HepG2 (cell line): ENCODE data around the gene CDKN2A. TPM values are rescaled to one million over a fixed set of nuclear protein-coding genes. Genes with fewer than 3 reads are reported as not detected.

ENCODE experiments used
- BRCA1 ChIP-seq: sonication (generic); formaldehyde crosslinking; IDR thresholded peaks from 2 replicates; pipeline ENCODE4 v1.4.0; 2020; ENCODE audit warnings: missing genetic modification reagents
- CENPX ChIP-seq: sonication (generic); formaldehyde crosslinking; IDR thresholded peaks from 2 replicates; pipeline ENCODE4 v1.9.0; 2021; ENCODE audit warnings: mild to moderate bottlenecking, missing genetic modification reagents, moderate library complexity
- DBP ChIP-seq: sonication (generic); formaldehyde crosslinking; IDR thresholded peaks from 2 replicates; pipeline ENCODE4 v1.4.0; 2020; ENCODE audit warnings: missing genetic modification reagents; ENCODE audit errors: not compliant biosample characterization
- IKZF4 ChIP-seq: sonication (generic); formaldehyde crosslinking; IDR thresholded peaks from 2 replicates; pipeline ENCODE4 v1.5.1; 2020; ENCODE audit warnings: borderline replicate concordance, mild to moderate bottlenecking, low read depth, missing genetic modification reagents; ENCODE audit errors: not compliant biosample characterization
- KMT2A ChIP-seq: sonication (generic); formaldehyde crosslinking; IDR thresholded peaks from 2 replicates; pipeline ENCODE4 v1.4.0; 2020; ENCODE audit warnings: missing genetic modification reagents
- PRDM10 ChIP-seq: sonication (generic); formaldehyde crosslinking; IDR thresholded peaks from 2 replicates; pipeline ENCODE4 v1.4.0; 2020; ENCODE audit warnings: low read depth, missing genetic modification reagents
- PRMT3 ChIP-seq: sonication (generic); formaldehyde crosslinking; IDR thresholded peaks from 2 replicates; pipeline ENCODE4 v1.8.1; 2022; ENCODE audit warnings: low read depth, mild to moderate bottlenecking, moderate library complexity, missing genetic modification reagents, borderline replicate concordance
- PTBP1 ChIP-seq: fragments of 200-400 bp; formaldehyde crosslinking; IDR thresholded peaks from 2 replicates; pipeline ENCODE4 v1.6.1; 2018; ENCODE audit warnings: low read length, low read depth; ENCODE audit not compliant: poor library complexity, severe bottlenecking
- RBFOX2 ChIP-seq: fragments of 200-400 bp; formaldehyde crosslinking; IDR thresholded peaks from 2 replicates; pipeline ENCODE4 v1.6.1; 2017; ENCODE audit warnings: low read depth, mild to moderate bottlenecking, low read length
- REXO4 ChIP-seq: sonication (generic); formaldehyde crosslinking; IDR thresholded peaks from 2 replicates; pipeline ENCODE4 v1.8.0; 2022; ENCODE audit warnings: missing genetic modification reagents, mild to moderate bottlenecking, borderline replicate concordance
- RFXANK ChIP-seq: IDR thresholded peaks from 2 replicates; pipeline ENCODE4 v1.6.1; 2016
- SKIL ChIP-seq: sonication (generic); formaldehyde crosslinking; IDR thresholded peaks from 2 replicates; pipeline ENCODE4 v1.8.0; 2022; ENCODE audit warnings: missing genetic modification reagents, mild to moderate bottlenecking, moderate library complexity, borderline replicate concordance
- SMAD3 ChIP-seq: sonication (generic); formaldehyde crosslinking; IDR thresholded peaks from 2 replicates; pipeline ENCODE4 v1.4.0; 2020; ENCODE audit warnings: missing genetic modification reagents
- SRSF1 ChIP-seq: fragments of 200-400 bp; formaldehyde crosslinking; optimal IDR thresholded peaks from 2 replicates; pipeline ENCODE3; 2017; ENCODE audit warnings: mild to moderate bottlenecking, low read depth, low read length, moderate library complexity
- ZBTB7B ChIP-seq: sonication (generic); formaldehyde crosslinking; IDR thresholded peaks from 2 replicates; pipeline ENCODE4 v1.4.0; 2020; ENCODE audit warnings: missing genetic modification reagents
- ZIK1 ChIP-seq: sonication (generic); formaldehyde crosslinking; IDR thresholded peaks from 2 replicates; pipeline ENCODE4 v1.5.0; 2020; ENCODE audit warnings: mild to moderate bottlenecking, low read depth, missing genetic modification reagents, borderline replicate concordance
- ZNF10 ChIP-seq: sonication (generic); formaldehyde crosslinking; IDR thresholded peaks from 2 replicates; pipeline ENCODE4 v1.4.0; 2020; ENCODE audit warnings: mild to moderate bottlenecking, low read depth, missing genetic modification reagents, borderline replicate concordance
- ZNF414 ChIP-seq: sonication (generic); formaldehyde crosslinking; IDR thresholded peaks from 2 replicates; pipeline ENCODE4 v1.5.0; 2020; ENCODE audit warnings: missing genetic modification reagents
- ZNF556 ChIP-seq: sonication (generic); formaldehyde crosslinking; IDR thresholded peaks from 2 replicates; pipeline ENCODE4 v1.4.0; 2020; ENCODE audit warnings: mild to moderate bottlenecking, missing genetic modification reagents, borderline replicate concordance
- ZNF577 ChIP-seq: sonication (generic); formaldehyde crosslinking; IDR thresholded peaks from 2 replicates; pipeline ENCODE4 v1.4.0; 2020; ENCODE audit warnings: mild to moderate bottlenecking, low read depth, missing genetic modification reagents, borderline replicate concordance
- ZNF644 ChIP-seq: IDR thresholded peaks from 2 replicates; pipeline ENCODE4 v1.6.1; 2016; ENCODE audit warnings: low read depth
- ZNF747 ChIP-seq: sonication (generic); formaldehyde crosslinking; IDR thresholded peaks from 2 replicates; pipeline ENCODE4 v1.8.1; 2023; ENCODE audit warnings: missing genetic modification reagents, mild to moderate bottlenecking, borderline replicate concordance
- polyA plus RNA-seq, 8 experiments: library from polyadenylated mRNA; depleted of rRNA in 3 of 8; stranded (reverse) in 7 of 8; unstranded in 1 of 8; fragments of >200 nt; fragmentation: Illumina TruSeq in 4 of 8; extraction: Trizol in 4 of 8; gene quantifications; 2 replicates each; pipeline versions ENCODE4 v1.2.1 to v1.2.3, GENCODE V29; 2011 to 2016; ENCODE audit warnings: low read depth in 4 of 8, missing spikeins in 1 of 8, mixed read lengths in 1 of 8; ENCODE audit not compliant: insufficient read depth in 1 of 8
- total RNA-seq, 5 experiments: library from RNA; depleted of rRNA; stranded (reverse); fragments of >200 nt; fragmentation: Illumina TruSeq; extraction: Trizol; gene quantifications; 2 replicates each; pipeline ENCODE4 v1.2.3, GENCODE V29; 2016; ENCODE audit warnings: low read depth in 1 of 5

The CDKN2A gene
- total and polyA plus RNA-seq, 2 of the 13 experiments (the other 11 are each of a cell fraction or from before 2014, with no cell fraction given), result 4.2 to 4.8 TPM

- TF ChIP-seq ZNF577 (CRISPR knock-in tag) (no peak), KMT2A (CRISPR knock-in tag) (peak; percentile 57; the same call in 1 of the 2 replicates), ZIK1 (CRISPR knock-in tag) (no peak), ZBTB7B (CRISPR knock-in tag) (0 out of 2 replicates have a peak, but pooled peaks have one; percentile 45), CENPX (CRISPR knock-in tag) (no peak), IKZF4 (no peak), RBFOX2 (peak; percentile 76), PRMT3 (CRISPR knock-in tag) (no peak; the same call in 1 of the 2 replicates), RFXANK (CRISPR knock-in tag) (no peak), ZNF747 (CRISPR knock-in tag) (no peak), BRCA1 (peak; percentile 34; the same call in 1 of the 2 replicates), SMAD3 (CRISPR knock-in tag) (no peak), SKIL (CRISPR knock-in tag) (no peak), ZNF10 (no peak), SRSF1 (peak; percentile 43), DBP (CRISPR knock-in tag) (no peak), REXO4 (CRISPR knock-in tag) (no peak), PRDM10 (CRISPR knock-in tag) (0 out of 2 replicates have a peak, but pooled peaks have one; percentile 16), PTBP1 (no peak), ZNF414 (CRISPR knock-in tag) (0 out of 2 replicates have a peak, but pooled peaks have one; percentile 46), ZNF644 (CRISPR knock-in tag) (no peak), ZNF556 (CRISPR knock-in tag) (peak; percentile 88; the same call in 1 of the 2 replicates)
Measured at GRCh38 chr9:22008717-22009505, 14.7 kb upstream of the CDKN2A start, which contains the start of gene CDKN2B (continued).
